ENCODE results near the gene CYTH1. TPM values are rescaled to one million over a fixed set of nuclear protein-coding genes. Genes with fewer than 3 reads are reported as not detected.

CYTH1 gene
- total RNA-seq, 1 experiment from 2014 or later: 9.7 TPM

- Histone ChIP-seq H2BK20ac (ENCODE audit: low read depth, low read length, poor library complexity, severe bottlenecking) (no peak overlapping the region), H3K4me1 (ENCODE audit: insufficient read depth, low read length) (no peaks in the 10 kb centered on the region), H4K5ac (ENCODE audit: insufficient read length, low read depth, low read length) (no peak overlapping the region), H3K4me2 (ENCODE audit: insufficient read depth, insufficient read length, low read length) (no peak overlapping the region), H3K27me3 (ENCODE audit: insufficient read depth, low read length) (no peaks in the 10 kb centered on the region), H2BK5ac (ENCODE audit: insufficient read length, low read length) (no peak overlapping the region), H3T11ph (ENCODE audit: low read length) (no peak overlapping the region), H4K91ac (ENCODE audit: insufficient read length, low read depth, low read length) (no peak overlapping the region), H3K23ac (ENCODE audit: insufficient read length, low read depth, low read length) (no peak overlapping the region), H3K14ac (ENCODE audit: insufficient read depth, low read length) (no peak overlapping the region), H3K79me2 (ENCODE audit: insufficient read depth, low read length) (no peaks in the 10 kb centered on the region), H2BK15ac (ENCODE audit: low read depth, low read length) (no peak overlapping the region), H4K20me1 (ENCODE audit: control insufficient read depth, insufficient read depth, insufficient read length) (peaks cover 2% of the 10 kb centered on the region), H2AFZ (ENCODE audit: low read length) (no peak overlapping the region), H3K9me3 (ENCODE audit: control insufficient read depth, low read depth, low read length) (no peaks in the 10 kb centered on the region), H2BK12ac (ENCODE audit: insufficient read length, low read depth, low read length) (no peak overlapping the region), H3K23me2 (ENCODE audit: insufficient read length, low read depth, low read length, poor library complexity, severe bottlenecking) (no peaks in the 10 kb centered on the region), H3K9ac (ENCODE audit: extremely low read depth, insufficient read length, low read length) (no peak overlapping the region), H2AK5ac (ENCODE audit: insufficient read length, low read length) (no peak overlapping the region), H3K56ac (ENCODE audit: insufficient read length, low read depth, low read length) (no peak overlapping the region), H2BK120ac (ENCODE audit: low read depth, low read length, poor library complexity, severe bottlenecking) (no peak overlapping the region), H3K79me1 (ENCODE audit: insufficient read depth, low read depth, low read length, poor library complexity, severe bottlenecking) (no peaks in the 10 kb centered on the region), H3K4ac (ENCODE audit: low read depth, low read length) (no peak overlapping the region), H3K27ac (ENCODE audit: insufficient read length, low read depth, low read length) (no peak overlapping the region), H4K8ac (replicated peaks; ENCODE audit: insufficient read length, low read depth, low read length) (no peak overlapping the region), H3K18ac (ENCODE audit: insufficient read length, low read depth, low read length) (no peak overlapping the region)
- no CpG with 5 or more reads among the region's 5 CpGs for WGBS (ENCODE audit: extremely low coverage, insufficient read length, low lambda C conversion rate)
- Mint-ChIP-seq H3K9me3 (peaks cover 0 to 3% of the 10 kb centered on the region in 2 experiments; a peak in 1 of 5 replicates), H3K4me3 (no peak overlapping the region), H3K27ac (no peak overlapping the region), H3K36me3 (ENCODE audit: insufficient read depth in 1 of 3, low read depth in 3 of 3) (peaks cover 0 to 7% (median 0%) of the 10 kb centered on the region in 3 experiments; a peak in 4 of 7 replicates), H3K4me1 (peaks cover 12% of the 10 kb centered on the region in 2 experiments), H3K27me3 (ENCODE audit: low read depth) (no peaks in the 10 kb centered on the region; the same call in 1 of the 2 replicates)
- no peak for TF ChIP-seq CTCF (conservative IDR thresholded peaks at IDR 0.05)
- DNase-seq: no peak
Measured at GRCh38 chr17:78674156-78674555, 107.9 kb downstream of the CYTH1 start.
